Left lung (tissue), 10 donors: ENCODE measurements around the gene PLPP4. TPM values are rescaled to one million over a fixed set of nuclear protein-coding genes. Genes with fewer than 3 reads are reported as not detected.

Experiments used
- ATAC-seq: fragments of 200-7000 bp; cut with Tn5 transposase; one replicate; pipeline ENCODE4 v1.9.1; 2020; ENCODE audit warnings: moderate library complexity
- DNase-seq, 4 donors: peaks; one replicate each; pipeline ENCODE4 v3.0.0-alpha.2; 2013 to 2020
- H3K27ac ChIP-seq, 2 donors: fragments of 200-600 bp; sonication (generic) in 1 of 2; one replicate each; pipeline versions ENCODE4 v1.5.0 to v1.8.0; 2020 to 2021
- H3K27me3 ChIP-seq, 2 donors: fragments of 200-600 bp; sonication (generic) in 1 of 2; one replicate each; pipeline versions ENCODE4 v1.5.0 to v1.8.0; 2020 to 2021
- H3K36me3 ChIP-seq, 2 donors: fragments of 200-600 bp; sonication (generic) in 1 of 2; one replicate each; pipeline versions ENCODE4 v1.5.0 to v1.8.0; 2020 to 2021
- H3K4me1 ChIP-seq, 2 donors: fragments of 200-600 bp; one replicate each; pipeline ENCODE4 v1.8.0; 2021
- H3K4me3 ChIP-seq, 2 donors: fragments of 200-600 bp; sonication (generic) in 1 of 2; one replicate each; pipeline versions ENCODE4 v1.5.0 to v1.8.0; 2020 to 2021; ENCODE audit warnings: mild to moderate bottlenecking in 1 of 2
- H3K9me3 ChIP-seq, 2 donors: fragments of 200-600 bp; sonication (generic) in 1 of 2; one replicate each; pipeline versions ENCODE4 v1.5.0 to v1.8.0; 2020 to 2021
- CTCF ChIP-seq, 2 donors: fragments of 200-600 bp; sonication (generic) in 1 of 2; IDR thresholded peaks; one replicate each; pipeline versions ENCODE4 v1.5.0 to v1.8.0; 2021; ENCODE audit warnings: antibody characterized with exemption in 2 of 2
- intact Hi-C, 2 donors: fragments of 100-400 bp; cut with DNase I; formaldehyde crosslinking; loops; one replicate each; pipeline versions ENCODE4 v1.11.2 to v1.14.2; 2022
- polyA plus RNA-seq, 6 donors: library from polyadenylated mRNA; unstranded; fragments of 120-200 nt; gene quantifications; one replicate each; pipeline ENCODE4 v1.2.1, GENCODE V29; 2013; ENCODE audit not compliant: insufficient read length in 6 of 6
- total RNA-seq, 2 donors: library from RNA; stranded (reverse); fragmentation: NEBNext Ultra II Directional; extraction: Animal tissue kit (Norgen Biotek cat#: 25700); gene quantifications; one replicate each; pipeline ENCODE4 v1.2.1, GENCODE V29; 2021
- donor health status: DM: no; HTN: yes; CAD: no.
- donor health status: DM: no; HTN: no; CAD: no.

The PLPP4 gene
- total and polyA plus RNA-seq, 8 donors: 0.11 to 0.67 TPM; not detected in 6

GRCh38 chr10:120584786-120585185 lies 127.8 kb downstream of the PLPP4 start:
- Histone ChIP-seq H3K27me3 (no peaks in the 10 kb centered on the region), H3K27ac (no peak overlapping the region), H3K4me1 (no peaks in the 10 kb centered on the region), H3K4me3 (no peak overlapping the region), H3K36me3 (no peaks in the 10 kb centered on the region), H3K9me3 (no peaks in the 10 kb centered on the region)
- no peak for ATAC-seq
- no peak for TF ChIP-seq CTCF (IDR thresholded peaks at IDR 0.05)
- intact Hi-C loops: no loop called here
- no peak for DNase-seq

- DNase-seq (no peak), ATAC-seq (no peak)
- no peak overlapping the region for H3K4me3 ChIP-seq
- no peaks in the 10 kb centered on the region for H3K27me3 ChIP-seq
- intact Hi-C loops: no loop called here
- no peak for TF ChIP-seq CTCF (IDR thresholded peaks at IDR 0.05)
- H3K9me3 ChIP-seq: no peaks in the 10 kb centered on the region
- H3K27ac ChIP-seq: no peak overlapping the region
- no peaks in the 10 kb centered on the region for H3K4me1 ChIP-seq
- no peaks in the 10 kb centered on the region for H3K36me3 ChIP-seq
Measured at GRCh38 chr10:120586471-120586872, 129.4 kb downstream of the PLPP4 start.

DNA sequence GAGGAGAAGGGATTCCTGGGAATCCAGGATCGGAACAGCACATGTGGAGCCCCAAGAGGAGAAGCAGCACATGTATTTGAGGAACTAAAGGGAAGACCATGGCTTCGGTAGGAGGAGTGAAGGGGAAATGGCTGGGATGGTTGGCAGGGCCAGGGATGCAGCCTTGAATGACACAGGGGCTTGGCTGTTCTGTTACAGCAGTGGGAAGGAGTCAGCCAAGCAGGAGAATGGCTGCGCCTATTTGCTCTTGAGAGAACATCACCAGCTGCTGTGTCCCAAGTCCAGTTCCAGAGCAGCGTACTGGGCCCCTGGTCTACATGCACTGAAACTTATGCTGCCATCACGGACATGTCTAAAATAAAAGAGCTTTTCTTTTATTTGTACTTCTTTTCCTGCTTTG lies 130.0 kb downstream of the PLPP4 start:
- TF ChIP-seq CTCF (IDR thresholded peaks at IDR 0.05): no peak
- DNase-seq (no peak), ATAC-seq (no peak)
- intact Hi-C loops: no loop called here
- Histone ChIP-seq H3K27me3 (no peaks in the 10 kb centered on the region), H3K36me3 (no peaks in the 10 kb centered on the region), H3K9me3 (no peaks in the 10 kb centered on the region), H3K4me3 (no peak overlapping the region), H3K4me1 (no peaks in the 10 kb centered on the region), H3K27ac (no peak overlapping the region)

GRCh38 chr10:120588311-120588710 lies 131.3 kb downstream of the PLPP4 start:
- Histone ChIP-seq H3K4me1 (no peaks in the 10 kb centered on the region), H3K36me3 (no peaks in the 10 kb centered on the region), H3K9me3 (no peaks in the 10 kb centered on the region), H3K27ac (no peak overlapping the region), H3K27me3 (no peaks in the 10 kb centered on the region), H3K4me3 (no peak overlapping the region)
- DNase-seq: no peak
- intact Hi-C loops: no loop called here
- ATAC-seq: no peak
- no peak for TF ChIP-seq CTCF (IDR thresholded peaks at IDR 0.05)

GRCh38 chr10:120593693-120594092 lies 136.7 kb downstream of the PLPP4 start:
- ATAC-seq (no peak), DNase-seq (no peak)
- Histone ChIP-seq H3K27ac (no peak overlapping the region), H3K4me3 (no peak overlapping the region), H3K27me3 (no peaks in the 10 kb centered on the region), H3K9me3 (no peaks in the 10 kb centered on the region), H3K36me3 (no peaks in the 10 kb centered on the region), H3K4me1 (no peaks in the 10 kb centered on the region)
- TF ChIP-seq CTCF (IDR thresholded peaks at IDR 0.05): no peak
- intact Hi-C loops: no loop called here
